Measurements from ENCODE around the gene GLP1R.

GLP1R gene

GRCh38 chr6:39137245-39137644 lies 88.7 kb downstream of the GLP1R start:
- no peak for DNase-seq
